ENCODE measurements around the gene UTP14A. TPM values are rescaled to one million over a fixed set of nuclear protein-coding genes. Genes with fewer than 3 reads are reported as not detected.

The UTP14A gene
- polyA plus RNA-seq, 3 donors, result 25.5 to 29.1 (median 26.9) TPM

GRCh38 chrX:129934461-129934860 lies 28.5 kb downstream of the UTP14A start:
- no peak for DNase-seq (ENCODE audit: extremely low read depth in 1 of 11, low read depth in 9 of 11, low spot score in 4 of 11)

DNA sequence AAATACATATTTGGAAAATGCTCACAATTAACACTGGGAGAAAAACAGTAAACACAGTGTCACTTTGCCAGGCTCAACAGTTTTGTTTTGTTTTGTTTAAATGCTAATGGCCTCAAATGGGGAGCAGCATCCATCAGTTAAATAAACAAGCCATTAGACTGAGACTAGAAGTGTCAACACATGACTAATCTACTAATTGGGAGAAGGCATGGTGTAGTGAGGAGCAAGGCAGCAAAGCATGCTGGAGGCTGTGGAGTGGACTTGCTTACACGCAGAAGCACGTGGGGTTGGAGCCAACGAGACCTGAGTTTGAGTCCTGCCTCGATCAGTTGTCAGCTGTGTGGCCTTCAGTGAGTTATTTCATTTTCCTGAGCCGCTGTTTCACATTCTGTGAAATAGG lies 29.0 kb downstream of the UTP14A start:
- DNase-seq (ENCODE audit: extremely low read depth in 1 of 11, low read depth in 9 of 11, low spot score in 4 of 11), result no peak

DNA sequence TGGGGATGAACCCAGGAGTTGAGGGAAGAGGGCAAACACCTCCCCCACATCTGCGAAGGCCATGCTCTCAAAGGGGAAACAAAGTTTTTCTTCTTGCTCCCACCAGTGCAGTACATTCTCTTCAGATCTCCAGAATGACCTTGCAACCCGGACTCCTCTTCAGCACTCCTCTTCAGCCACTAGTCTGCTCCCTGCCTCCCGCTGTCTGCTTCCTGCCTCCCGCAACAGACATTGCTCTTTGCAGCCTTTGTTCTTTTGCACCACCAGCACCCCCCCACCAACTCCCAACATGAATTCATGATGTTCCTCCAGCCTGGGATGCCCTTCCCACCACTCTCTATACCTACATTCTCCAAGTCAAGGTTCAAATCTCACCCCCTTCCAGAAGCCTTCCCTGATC lies 32.1 kb downstream of the UTP14A start:
- DNase-seq (ENCODE audit: extremely low read depth in 1 of 11, low read depth in 9 of 11, low spot score in 4 of 11), result no peak

GRCh38 chrX:129939986-129940385 lies 34.0 kb downstream of the UTP14A start:
- no peak for DNase-seq (ENCODE audit: extremely low read depth in 1 of 11, low read depth in 9 of 11, low spot score in 4 of 11)

- DNase-seq (ENCODE audit: extremely low read depth in 1 of 11, low read depth in 9 of 11, low spot score in 4 of 11), result no peak
Observed at GRCh38 chrX:129940721-129941120, 34.8 kb downstream of the UTP14A start.

DNA sequence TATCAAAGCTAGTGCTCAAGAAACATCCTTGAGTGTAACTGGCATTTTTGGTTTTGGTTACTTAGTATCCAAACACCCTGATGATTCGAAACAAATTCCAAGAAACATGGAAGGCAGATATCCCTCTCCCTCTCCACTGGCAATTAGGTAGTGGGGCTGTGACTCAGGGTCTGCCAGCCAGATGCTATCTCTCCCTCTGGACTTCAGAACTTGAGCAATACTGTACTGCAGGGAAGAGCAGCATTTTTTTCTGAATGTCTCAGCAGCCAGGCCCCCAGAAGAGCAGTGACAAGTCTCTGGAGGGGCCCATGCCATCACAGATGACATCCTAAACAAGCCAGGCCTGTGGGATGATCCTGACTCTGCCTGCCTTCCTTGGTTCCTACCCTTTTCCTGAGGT lies 39.2 kb downstream of the UTP14A start:
- DNase-seq (ENCODE audit: extremely low read depth in 1 of 11, low read depth in 9 of 11, low spot score in 4 of 11), result no peak

- no peak for DNase-seq (ENCODE audit: extremely low read depth in 1 of 11, low read depth in 9 of 11, low spot score in 4 of 11)
Observed at GRCh38 chrX:129953334-129953648, 47.3 kb downstream of the UTP14A start.

DNA sequence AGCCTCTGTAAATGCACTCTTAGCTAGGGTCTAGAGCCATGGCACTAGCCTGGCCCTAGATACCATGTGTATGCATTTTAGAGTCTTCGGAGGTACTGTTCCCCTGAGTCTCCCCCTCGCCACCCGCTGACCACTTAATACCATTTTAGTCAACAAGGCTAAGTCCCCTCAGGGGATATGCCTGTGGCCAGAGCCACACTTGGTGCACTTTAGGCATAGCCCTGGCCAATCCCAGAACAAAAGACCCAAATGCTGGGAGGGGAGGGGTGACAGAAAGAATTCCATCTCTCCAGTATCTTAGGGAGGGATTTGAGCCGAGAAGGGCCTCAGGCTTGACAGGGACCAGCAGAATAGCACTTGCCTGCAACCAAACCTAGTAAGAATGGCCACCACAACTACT lies 47.9 kb downstream of the UTP14A start:
- DNase-seq (ENCODE audit: extremely low read depth in 1 of 11, low read depth in 9 of 11, low spot score in 4 of 11), result no peak

GRCh38 chrX:129954804-129955203 lies 48.8 kb downstream of the UTP14A start:
- no peak for DNase-seq (ENCODE audit: extremely low read depth in 1 of 11, low read depth in 9 of 11, low spot score in 4 of 11)

DNA sequence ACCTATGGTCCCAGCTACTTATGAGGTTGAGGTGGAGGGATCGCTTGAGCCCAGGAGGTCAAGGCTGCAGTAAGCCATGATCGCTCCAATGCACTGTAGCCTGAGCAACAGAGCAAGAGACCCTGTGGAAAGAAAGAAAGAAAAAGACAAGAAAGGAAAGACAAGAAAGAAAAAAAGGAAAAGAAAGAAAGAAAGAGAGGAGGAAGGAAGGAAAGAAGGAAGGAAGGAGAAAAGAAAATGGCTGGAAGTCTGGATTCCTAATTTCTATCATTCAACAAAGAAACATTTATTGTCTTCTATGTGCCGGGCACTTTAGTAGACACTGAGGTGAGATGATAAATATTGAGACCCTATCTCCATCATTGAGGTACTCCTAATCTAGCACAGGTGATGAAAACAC lies 49.7 kb downstream of the UTP14A start:
- DNase-seq (ENCODE audit: extremely low read depth in 1 of 11, low read depth in 9 of 11, low spot score in 4 of 11), result no peak

DNA sequence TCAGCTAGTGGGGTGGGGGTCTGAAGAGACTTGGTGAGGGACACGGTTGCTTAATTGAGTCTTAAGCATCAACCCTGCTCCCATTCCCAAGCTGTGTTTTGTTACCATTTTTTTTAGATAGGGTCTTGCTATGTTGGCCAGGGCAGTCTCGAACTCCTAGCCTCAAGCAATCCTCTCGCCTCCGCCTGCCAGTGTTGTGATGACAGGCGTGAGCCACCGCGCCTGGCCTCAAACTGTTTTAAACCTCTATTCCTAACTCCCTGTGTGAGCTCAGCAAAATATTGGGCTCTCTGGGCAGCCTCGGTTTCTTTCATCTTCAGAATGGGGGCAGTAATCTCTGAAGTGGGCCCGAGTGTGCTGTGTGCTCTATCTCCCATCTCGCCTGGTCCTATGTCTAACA lies 50.2 kb downstream of the UTP14A start:
- no peak for DNase-seq (ENCODE audit: extremely low read depth in 1 of 11, low read depth in 9 of 11, low spot score in 4 of 11)

- no peak for DNase-seq (ENCODE audit: extremely low read depth in 1 of 11, low read depth in 9 of 11, low spot score in 4 of 11)
Observed at GRCh38 chrX:129956765-129957164, 50.8 kb downstream of the UTP14A start.

- peak in 6 of 11 donors; percentile 40 to 60 (median 48) for DNase-seq (ENCODE audit: extremely low read depth in 1 of 11, low read depth in 9 of 11, low spot score in 4 of 11)
Observed at GRCh38 chrX:129957241-129958082, 51.5 kb downstream of the UTP14A start.

DNA sequence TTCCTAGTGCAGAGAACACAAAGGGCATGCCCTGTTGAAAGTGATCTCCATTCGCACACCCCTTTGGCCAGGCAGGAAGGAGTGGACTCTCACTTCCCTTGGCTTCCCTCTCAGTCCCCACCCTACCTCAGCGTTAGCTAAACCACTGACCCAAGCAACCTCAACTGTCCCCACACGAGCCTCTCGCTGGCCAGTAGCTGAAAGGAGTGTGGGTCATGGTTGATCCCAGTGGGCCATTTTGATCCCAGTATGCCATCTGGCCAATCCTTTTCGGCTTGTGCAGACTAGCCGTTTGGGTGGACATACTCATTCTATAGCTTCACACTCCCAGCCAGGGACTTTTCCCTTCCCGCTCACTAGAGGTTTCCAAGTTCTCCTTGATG lies 52.1 kb downstream of the UTP14A start:
- no peak for DNase-seq (ENCODE audit: extremely low read depth in 1 of 11, low read depth in 9 of 11, low spot score in 4 of 11)

- no peak for DNase-seq (ENCODE audit: extremely low read depth in 1 of 11, low read depth in 9 of 11, low spot score in 4 of 11)
Observed at GRCh38 chrX:129958814-129959492, 53.0 kb downstream of the UTP14A start.

DNA sequence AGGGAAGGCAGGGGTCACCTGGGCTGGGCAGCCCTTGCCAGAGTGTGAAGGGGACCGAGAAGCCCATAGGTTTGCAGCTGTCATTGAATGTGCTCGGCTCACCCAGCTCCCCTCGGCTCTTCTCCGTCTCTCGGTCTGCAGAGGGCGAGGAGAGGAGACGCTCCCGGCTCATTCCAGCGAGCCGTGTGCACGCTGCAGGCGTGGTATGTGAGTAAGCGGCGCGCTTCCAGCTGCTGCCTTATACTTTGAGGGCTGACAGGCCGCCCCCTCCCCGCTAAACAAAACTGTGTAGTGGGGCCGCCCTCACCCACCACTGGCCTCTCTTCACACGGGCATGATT lies 53.5 kb downstream of the UTP14A start:
- DNase-seq (ENCODE audit: extremely low read depth in 1 of 11, low read depth in 9 of 11, low spot score in 4 of 11), result no peak

- DNase-seq (ENCODE audit: extremely low read depth in 1 of 11, low read depth in 9 of 11, low spot score in 4 of 11), result peak in 1 of 11 donors; percentile 61
Observed at GRCh38 chrX:129961180-129962083, 55.5 kb downstream of the UTP14A start.

DNA sequence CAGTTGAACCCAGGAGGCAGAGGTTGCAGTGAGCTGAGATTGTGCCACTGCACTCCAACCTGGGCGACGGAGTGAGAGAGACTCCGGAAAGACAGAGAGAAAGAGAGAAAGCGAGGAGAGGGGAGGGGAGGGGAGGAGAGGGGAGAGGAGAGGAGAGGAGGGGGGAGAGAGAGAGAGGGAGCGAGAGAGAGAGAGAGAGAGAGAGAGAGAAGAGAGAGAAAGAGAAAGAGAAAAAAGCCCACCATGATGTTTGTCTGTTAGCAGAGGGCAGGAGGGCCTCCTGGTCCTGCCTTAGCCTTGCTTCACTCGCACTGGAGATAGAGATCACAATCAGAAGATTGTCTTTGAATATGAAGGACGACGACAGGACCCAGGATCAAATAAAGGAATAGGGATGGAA lies 57.8 kb downstream of the UTP14A start:
- no peak for DNase-seq (ENCODE audit: extremely low read depth in 1 of 11, low read depth in 9 of 11, low spot score in 4 of 11)

DNA sequence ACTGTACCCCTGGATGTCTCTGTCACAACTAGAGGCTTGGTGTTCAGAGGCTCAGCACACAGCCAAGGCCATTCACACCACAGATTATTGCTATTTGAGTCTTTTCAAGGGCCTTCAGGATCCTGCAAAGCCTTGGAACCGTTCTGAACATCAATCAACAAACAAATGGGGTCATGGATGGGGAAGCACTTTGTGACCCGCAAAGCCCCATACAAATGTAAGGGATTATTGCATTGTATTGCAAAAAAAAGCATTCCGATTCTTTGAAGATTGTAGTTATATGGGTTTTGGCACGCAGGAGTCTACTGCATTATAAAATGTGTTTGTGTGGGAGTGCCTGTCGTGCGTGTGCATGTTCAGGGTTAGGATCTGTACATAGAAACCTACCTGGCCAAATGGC lies 59.2 kb downstream of the UTP14A start:
- no peak for DNase-seq (ENCODE audit: extremely low read depth in 1 of 11, low read depth in 9 of 11, low spot score in 4 of 11)

- no peak for DNase-seq (ENCODE audit: extremely low read depth in 1 of 11, low read depth in 9 of 11, low spot score in 4 of 11)
Observed at GRCh38 chrX:129968968-129969367, 63.0 kb downstream of the UTP14A start.
